ENCODE results near the gene DNAI1.
"Not testable (repeated sequence)": the region's sequence is repeated elsewhere in the genome, so short reads cannot be mapped to it uniquely, and the experiment has no call there.

The DNAI1 gene

DNA sequence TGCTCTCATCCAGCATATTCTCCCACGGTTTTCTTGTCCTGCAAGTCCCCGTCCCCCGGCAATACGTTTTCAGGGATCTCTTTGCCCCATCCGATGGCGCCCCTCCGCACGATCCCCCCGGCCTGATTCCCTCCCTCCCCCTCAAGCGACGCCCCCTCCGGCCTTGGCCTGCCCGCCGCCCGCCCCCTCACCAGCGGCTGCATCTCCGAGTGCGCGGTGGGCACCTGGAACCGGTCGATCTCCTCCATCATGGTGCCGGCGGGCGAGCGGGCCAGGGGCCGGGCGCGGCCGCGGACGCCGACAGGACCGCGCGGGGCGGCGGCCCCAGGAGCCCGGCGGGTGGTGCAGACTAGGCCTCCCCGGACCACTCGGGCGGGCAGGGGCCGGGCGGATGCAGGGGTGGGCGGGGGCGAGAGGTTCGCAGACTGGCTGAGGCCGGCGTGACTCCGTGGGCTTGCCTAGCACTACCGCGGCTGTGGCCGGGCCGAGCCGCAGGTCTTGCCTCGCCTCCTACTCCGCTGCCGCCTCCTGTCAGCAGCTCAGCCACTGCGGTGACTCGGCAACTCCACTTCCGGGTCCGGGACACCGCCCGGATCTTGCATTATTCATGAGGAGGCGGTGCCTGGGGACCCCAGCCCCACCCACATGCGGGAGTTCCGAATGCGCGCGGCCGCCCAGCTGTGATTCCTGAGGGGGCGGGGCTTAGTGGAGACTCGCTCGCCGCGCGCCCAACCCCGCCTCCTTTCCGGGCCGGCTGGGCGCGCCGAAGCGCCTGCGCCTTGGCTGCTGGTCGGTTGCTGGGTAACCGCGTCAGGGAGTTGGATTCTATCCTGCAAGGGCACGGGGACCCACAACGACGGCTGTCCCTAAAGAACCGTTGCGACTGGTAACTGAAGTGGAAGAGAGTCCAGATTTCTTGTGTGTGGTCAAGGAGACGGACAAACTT is at the start of gene DNAI1, which contains the start of gene FAM219A:
Gene DNAI1, plus strand, starts transcription at position 793 of the 946 bp plus-strand sequence. CDS start 201 bp downstream, outside the sequence.
Gene FAM219A, minus strand, starts transcription at position 558 of the 946 bp plus-strand sequence. Its CDS starts 307 bp downstream, at position 251.
- DNase-seq = peak; percentile 99 to 100

DNA sequence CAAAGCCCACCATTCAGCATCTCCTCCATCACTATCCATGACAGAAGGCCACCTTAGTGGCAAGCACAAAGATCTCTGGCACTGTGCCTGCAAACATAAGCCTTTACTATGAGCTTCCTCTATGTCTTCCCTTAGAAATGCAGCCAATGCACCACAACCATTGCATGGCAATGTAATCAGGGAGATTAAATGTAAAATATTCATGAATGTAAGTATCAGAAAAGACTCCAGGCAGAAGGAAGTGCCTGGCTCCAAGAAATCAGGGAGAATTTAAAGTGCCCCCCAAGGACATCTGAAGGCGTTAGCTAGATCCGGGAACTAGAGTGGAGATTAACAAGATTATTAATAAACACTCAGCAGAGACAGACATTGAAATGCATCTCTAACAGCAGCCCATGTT is 49.5 kb upstream of the DNAI1 start:
- DNase-seq = no peak

DNA sequence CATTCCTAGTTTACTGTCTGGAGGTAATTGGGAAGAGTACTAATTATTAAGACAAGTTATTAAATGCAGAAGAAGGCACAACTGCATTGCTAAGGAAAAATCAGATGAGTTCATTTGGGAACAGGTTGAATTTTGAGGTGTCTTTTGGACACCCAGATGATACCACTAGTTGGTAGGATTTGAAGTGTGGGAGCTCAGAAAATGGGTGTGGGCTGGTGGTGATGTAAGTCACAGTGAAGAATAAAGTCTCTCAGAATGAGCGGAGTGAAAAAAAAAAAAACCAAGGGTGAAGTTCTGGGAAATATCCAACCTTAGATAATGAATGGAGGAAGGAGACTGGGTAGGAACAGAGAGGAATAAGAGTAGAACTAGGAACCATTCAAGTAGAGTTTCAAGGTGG is 46.3 kb upstream of the DNAI1 start:
- no peak for DNase-seq

DNA sequence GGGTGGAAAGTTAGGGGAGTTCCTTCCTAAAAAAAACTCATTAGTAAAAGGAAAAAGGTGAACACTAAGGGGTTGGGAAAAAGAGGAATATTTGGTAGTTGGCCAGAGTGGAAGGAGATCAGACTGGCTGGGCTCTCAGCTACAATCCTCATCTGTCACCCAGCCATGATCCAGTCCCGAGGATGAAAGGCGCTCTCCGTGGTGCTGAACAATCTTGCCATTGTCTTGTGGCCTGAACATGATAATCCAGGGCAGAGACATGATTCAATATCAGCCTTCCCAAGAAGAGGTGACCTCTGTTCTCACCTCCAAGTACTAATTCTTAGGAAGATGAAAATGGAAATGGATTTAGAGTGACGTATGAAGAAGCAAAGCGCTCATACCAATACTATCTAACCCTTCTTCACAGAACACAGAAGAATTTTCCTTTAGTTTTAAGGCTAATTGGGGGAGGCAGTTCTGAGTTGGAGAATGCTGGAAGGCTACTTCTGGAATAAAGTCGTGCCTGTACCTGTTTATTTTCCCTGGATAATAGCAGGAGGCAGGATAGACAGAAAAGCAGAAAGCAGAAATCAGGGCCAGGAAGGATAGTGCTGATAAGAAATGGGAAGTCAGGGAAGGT is 45.3 kb upstream of the DNAI1 start:
- no peak for DNase-seq

DNA sequence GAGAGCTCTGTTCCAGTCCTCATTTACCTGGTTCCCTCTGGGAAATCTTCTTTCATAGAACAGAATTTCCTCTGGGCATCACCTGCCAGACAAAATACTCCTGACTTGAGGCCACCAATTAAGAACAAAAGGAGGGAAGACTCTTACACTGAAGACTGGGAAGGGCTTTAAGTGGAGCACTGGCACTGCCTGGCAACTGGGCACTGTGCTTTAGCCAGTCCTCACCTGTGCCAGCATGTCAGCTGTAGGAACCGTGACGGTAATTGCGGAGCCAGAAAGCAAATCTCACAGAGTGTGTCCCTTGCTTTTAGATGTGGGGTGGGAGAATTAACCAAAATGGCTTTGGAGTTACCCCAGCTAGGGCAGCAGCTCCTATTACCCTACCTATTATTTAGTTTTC is 40.9 kb upstream of the DNAI1 start:
- DNase-seq = no peak

DNA sequence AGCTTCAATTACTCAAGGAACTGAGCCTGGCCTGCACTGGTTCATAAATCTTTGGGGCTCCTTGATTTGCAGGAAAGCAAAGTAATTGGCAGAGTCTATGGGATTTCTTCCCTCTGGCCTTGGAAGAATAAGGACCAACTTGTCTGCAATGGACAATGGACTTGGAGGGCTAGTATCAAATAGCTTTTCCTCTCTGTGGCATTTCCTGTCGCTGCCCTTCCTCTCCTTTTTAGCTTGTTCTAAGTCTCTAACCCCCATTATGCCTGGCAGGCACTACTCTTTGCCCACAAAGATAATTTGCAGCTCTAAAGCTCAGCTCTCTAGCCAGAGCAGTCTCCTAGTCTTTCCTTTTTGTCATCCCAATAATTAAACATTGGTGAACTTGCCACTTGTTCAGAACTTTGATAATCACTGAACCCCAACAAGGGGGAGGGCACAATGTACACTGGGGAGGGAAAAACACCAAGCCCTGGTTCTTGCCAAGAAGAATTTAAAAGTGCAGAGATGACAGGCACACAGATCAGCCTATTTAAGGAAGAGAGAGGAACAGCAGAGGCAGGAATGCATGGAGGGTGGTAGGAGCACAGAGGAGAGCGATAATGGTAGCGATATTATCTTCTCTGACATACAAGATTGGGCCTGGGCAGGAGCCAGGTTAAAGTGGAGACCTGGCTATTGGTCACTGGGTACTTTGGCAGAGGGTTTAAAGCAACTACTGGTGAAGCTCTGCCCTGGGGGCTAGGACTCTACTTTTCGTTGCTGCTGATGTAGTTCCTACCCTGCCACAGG is 38.7 kb upstream of the DNAI1 start:
- no peak for DNase-seq

DNA sequence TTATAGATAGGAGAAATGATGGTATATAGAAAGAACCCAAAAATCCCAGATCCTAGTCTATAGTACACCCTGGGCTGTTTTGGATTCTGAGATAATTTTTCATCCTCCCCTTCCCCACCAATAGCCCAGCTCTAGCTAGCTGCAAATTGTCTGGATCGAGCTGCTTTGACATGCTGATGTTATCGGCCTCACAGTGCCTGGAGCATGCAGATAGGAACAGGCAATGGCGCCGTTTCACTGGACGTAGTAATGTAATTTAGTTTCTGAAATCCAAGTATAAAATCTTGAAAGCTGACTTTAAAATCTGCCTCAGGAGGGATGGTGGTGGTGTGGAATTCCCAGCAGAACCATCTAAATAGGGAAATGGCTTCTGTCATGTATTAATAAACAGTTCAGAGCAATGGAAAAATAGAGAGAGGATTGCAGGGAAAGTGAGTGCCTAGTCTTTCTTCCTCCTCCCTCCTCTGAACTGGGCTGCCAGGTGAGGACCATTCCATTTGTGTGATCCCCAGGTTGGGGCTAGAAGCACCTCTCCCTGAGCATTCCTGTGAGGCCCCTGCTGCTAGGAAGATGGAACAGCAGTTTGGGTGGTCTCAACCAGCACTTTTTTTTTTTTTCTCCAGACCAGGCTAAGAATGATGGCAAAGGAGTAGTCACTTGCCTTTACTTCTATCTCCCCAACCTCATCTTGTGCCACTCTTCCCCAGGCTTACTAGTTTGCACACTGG is 32.1 kb upstream of the DNAI1 start:
- no peak for DNase-seq

DNA sequence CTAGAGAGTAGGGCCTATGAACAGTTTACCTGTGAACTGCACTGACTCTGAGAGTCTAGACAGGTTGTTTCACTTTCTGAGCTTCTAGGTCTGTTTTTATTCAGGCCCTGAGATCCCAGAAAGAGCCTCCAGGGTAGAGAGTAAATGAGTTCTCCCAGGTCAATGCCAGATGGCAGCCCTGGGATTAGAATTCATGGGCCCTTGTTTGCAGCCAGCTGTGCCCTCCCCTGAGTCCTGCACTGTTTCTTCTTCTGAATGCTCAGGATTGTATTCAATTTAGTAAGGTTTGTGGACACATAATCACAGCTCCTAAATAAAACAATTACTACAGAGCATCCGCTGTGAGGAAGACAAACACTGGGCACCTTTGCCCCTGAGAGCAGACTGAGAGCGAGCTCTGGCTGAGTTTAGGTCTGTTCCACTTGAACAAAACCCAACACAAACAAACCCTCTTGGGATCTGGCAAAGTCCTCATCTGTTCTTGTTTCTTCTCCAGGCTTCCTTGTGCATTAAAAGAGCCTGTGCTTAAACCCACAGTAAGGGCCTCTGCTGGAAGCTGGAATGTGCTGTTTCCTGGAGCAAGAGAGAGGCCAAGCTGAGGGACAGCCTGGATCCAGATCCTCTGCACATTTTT is 30.2 kb upstream of the DNAI1 start:
- no peak for DNase-seq

DNA sequence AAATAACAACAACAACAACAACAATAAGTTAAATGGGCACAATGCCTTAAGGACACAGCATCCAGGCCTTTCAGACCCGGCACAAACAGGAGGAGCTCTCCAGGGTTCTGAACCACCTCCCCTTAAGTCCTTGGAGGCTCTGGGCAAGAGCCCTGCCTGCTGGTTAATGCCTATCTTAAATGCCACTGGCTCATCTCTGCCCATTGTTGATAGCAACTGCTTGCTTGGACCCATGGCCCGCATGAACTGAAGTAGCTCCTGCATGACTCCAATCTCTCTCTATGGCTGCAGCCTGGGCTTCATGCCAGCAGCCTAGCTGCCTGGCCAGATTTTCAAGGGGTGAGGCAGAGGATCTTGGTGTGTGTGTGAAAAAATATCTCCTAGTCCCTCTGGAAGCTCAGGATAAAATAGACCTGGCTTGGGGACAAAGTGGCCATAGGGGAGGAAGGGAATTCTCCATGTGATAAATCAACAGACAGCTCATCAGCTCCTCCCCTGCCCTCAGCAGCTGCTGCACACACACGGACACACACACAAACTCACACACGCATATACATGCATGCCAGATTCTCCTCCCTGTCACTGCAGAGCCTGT is 27.7 kb upstream of the DNAI1 start:
- DNase-seq = no peak

DNA sequence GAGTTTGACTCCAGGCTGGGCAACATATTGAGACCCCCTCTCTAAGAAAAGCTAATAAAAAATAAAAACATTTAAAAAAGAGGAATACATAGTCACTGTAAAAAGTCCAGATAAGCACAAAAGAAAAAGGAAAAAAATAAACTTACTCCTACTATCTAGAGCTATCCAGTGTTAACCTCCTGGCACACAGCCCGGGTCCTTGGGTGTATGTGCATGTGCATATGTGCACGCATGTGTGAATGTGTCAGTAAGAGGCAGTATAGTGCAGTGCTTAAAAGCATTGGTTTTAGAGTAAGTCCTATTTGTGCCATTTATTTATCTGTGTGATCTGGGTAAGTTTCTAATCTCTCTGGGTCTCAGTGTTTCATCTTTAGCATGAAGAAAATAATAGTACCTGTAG is 26.9 kb upstream of the DNAI1 start:
- no peak for DNase-seq

DNA sequence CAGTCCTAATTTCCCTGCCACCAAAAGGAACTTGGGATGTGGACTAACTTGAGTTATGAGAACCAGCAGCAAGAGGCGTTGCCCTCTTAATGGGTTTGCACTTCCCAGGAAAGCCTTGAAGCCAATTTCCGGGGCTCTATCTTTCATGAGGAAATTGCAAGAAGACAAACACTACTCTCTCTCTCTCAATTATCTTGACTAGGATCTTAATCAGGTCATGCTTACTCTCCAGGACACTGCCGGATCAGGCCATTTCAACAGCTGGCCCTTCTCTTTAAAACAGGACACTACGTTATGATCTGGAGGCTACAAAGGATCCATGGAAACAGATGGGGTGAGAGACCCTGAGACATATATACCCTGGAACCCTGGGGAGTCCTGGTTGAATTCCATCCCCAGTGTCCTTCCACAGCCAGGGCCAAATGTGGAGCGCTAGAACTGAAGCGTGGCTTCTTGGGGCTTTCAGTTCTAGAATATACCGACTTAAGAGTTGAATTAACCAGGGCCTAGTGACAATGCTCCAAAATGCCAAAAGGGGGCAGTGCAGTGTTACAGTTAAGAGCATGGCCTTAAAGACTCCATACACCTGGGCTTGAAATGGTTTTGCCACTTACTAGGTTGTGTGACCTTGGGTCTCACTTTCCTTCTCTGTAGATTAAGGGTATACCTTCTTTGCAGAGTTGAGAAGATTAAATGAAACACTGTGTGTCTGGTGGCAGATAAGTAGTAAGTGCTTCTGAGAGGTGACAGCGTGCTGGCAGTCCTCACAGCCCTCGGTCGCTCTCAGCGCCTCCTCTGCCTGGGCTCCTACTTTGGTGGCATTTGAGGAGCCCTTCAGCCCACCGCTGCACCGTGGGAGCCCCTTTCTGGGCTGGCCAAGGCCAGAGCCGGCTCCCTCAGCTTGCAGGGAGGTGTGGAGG is 21.3 kb upstream of the DNAI1 start:
- peak; percentile 48 to 56 for DNase-seq

DNA sequence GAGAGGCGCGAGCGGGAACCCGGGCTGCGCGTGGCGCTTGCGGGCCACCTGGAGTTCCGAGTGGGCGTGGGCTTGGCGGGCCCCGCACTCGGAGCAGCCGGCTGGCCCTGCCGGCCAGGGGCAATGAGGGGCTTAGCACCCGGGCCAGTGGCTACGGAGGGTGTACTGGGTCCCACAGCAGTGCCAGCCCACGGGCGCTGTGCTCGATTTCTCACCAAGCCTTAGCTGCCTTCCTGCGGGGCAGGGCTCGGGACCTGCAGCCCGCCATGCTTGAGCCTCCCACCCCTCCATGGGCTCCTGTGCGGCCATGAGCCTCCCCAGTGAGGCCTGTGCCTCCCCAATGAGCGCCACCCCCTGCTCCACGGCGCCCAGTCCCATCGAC is 20.7 kb upstream of the DNAI1 start:
- not testable (repeated sequence) for DNase-seq

DNA sequence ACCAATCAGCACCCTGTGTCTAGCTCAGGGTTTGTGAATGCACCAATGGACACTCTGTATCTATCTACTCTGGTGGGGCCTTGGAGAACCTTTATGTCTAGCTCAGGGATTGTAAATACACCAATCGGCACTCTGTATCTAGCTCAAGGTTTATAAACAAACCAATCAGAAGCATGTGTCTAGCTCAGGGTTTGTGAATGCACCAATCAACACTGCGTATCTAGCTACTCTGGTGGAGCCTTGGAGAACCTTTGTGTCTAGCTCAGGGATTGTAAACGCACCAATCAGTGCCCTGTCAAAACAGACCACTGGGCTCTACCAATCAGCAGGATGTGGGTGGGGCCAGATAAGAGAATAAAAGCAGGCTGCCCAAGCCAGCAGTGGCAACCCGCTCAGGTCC is 20.1 kb upstream of the DNAI1 start:
- not testable (repeated sequence) for DNase-seq

DNA sequence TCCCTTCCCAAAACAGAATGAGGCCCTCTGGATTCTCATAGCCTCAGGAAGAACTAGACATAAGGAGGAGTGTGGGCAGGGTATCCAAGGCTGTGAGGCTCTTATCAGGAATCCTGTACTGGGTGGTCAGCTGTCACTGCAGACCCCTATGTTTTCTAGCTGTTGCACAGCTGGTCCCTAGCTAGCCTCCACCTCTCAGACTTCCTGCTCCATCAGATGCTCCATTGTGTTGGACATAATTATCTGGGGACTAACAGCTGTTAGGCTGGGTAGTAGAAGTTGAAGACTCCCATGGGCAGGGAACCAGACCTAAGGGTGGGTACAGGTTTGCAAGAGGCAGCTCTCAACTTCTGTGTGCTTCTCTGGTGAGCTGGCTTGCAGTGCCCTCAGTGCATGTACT is 18.6 kb upstream of the DNAI1 start:
- DNase-seq = no peak

DNA sequence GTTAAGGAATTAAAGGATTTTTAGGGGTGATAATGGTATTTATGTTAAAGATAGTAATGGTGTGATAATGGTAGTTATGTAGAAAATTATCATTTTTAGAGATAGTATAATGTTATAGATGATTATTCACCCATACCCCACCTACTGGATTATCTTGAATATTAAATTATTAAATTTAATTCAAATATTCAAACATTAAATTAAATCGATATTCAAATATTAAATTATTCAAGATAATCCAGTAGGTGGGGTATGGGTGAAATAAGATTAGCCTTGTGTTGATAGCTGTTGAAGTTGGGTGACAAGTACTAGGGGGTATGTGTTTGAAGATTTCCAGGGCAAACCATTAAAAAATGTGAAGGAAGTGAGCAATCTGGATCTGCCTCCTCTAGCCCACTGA is 15.8 kb upstream of the DNAI1 start:
- DNase-seq = no peak

DNA sequence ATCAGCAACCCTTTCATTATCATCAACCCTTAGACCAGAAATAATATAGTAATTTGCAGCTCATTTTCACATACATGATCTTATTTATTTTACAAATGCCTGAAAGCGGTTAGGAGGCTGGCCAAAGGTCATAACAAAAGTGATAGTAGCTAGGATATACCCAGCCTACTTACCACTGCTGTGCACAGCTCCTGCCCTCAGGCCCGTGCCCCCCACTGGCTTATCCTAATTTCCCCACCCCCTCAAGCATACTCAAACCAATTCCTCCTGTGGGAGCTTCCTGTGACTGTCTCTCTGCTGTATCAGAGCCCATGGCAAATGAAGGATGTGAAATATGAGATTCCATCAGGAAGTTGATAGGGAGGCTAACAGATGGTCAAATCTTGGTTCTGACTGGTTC is 15.1 kb upstream of the DNAI1 start:
- DNase-seq = no peak

DNA sequence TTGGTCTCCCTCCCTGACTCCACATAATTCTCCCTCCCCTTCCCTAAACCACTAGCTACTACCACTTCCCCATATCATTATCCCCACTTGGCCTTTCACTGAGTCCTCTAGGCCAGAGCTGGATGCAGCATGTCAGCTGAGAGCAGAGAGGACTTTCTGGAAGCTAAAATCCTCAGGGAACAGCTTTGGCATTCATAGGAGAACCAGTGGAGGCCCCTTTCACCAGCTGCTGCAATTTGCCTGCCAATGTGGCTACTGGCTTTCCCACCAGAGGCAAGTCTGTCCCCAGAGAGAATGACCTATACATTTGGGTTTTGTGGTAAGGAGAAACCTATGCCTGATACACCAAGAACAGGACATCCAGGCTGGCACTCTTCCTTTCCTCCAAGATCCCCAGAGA is 14.6 kb upstream of the DNAI1 start:
- DNase-seq = no peak

DNA sequence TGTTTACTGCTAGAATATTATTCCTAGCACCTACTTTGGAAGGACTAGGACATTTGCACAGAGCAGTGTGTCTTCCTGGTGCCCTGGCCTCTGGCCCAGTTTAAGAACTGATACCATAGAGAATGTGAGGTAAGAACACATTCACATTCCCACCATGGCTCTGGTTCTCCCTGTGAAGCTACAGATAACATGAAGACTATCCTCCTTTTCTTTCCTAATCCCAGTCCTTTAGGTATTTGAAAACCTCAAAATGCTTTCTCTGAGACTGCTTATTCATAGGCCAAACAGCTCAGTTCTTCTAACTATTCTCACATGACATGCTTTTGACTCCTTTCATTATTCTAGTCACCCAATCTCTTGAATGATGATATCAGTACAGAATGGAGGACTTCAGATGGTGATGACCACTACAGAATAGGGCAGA is 12.1 kb upstream of the DNAI1 start:
- DNase-seq = no peak

DNA sequence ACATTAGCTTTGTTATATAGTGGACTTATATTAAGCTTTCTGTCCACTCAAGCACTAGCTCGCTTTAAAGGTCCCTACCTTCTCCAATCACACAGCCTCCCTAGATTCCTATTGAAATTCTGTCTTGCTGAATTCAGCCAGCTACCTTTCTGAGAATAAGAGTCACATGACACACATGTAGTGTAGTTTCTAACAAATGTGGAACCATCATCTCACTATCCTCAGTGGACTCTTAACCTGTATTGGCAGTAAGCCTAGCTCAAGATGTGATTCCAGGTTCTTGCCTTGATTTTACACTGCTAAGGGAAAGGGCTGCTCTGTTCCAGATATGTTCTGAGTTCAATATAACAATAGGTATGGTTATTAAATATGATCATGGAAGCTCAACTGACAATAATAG is 11.7 kb upstream of the DNAI1 start:
- DNase-seq = no peak

DNA sequence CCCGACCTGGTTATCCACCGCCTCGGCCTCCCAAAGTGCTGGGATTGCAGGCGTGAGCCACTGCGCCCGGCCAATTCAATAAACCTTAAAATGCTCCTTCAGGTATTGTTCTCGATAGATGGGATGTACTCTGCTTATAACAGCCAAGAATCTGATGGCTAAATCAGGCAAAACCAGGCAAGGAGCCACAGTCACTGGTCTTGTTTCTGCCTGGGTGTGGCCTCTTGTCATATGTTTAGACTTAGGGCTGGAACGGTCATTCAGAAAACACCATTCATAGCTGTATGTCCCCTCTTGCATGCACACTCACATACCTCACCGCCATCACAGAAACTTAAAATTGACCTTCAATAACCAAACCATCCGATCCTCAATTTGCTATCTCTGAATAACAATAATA is 8.0 kb upstream of the DNAI1 start:
- no peak for DNase-seq

DNA sequence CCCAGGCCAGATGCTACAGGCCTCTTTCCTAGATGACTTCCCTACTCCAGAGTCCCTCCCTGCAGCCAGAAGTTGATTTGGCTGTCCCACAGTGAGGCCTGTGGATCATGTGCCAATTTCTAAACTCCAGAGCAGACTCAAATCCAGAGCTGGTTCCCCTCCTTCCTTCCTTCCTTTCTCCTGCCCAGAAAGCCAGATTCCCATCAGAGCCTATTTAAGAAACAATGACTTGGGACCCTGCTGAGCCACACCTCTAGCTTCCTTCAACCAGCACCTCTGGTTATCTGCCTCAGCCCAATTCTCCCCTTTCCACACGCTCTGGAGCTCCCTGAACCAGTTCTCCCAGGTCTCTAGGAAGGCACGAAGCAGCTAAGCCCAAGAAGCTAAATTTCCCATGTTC is 7.5 kb upstream of the DNAI1 start:
- DNase-seq = no peak
